ENCODE measurements around the gene CHKA.
A peak's percentile ranks its signal among the peaks of the same experiment; 100 is the strongest.

CHKA gene

DNA sequence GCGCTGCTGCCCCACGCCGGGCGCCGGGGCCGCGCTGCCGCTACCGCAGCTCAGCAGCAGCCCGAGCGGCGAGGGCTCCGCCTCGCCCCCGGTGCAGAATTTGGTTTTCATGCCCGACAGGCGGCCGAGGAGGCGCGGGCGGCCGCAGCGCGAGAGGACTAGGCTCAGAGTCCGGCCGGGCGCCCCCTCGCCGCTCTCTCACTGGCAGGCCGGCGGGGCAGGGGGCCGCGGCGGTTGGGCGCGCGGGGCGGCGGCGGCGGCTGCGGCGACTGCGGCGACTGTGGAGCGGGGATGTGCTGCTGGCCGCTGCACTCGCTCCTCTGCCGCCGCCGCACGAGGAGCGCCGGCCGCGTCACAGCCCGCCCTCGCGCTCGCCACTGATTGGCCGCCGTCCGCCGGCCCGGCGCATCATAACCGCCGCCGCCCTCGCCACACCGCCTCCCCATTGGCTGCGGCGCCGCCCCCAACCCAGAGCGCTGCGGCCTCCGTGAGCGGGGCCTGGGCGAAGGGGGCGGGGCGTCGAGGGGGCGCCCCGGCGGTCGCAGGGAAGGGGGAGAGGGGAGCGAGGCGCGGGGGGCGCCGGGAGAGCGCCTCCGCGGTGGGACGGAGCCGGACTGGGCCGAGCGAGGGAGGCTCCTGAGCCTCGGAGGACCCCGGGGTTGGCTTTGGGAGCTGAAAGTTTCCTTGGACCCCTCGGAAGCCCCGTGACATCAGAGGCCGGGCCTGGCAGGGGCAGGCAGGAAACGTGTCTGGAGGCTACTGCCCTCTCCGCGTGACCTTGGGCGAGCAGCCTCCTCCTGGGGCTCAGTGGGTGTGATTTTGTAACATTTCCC, at the start of gene CHKA:
TSS of gene CHKA (minus strand) at position 322 of the 833 bp plus-strand sequence. CDS start at position 111, 211 bp downstream.
- peak; percentile 74 for DNase-seq (ENCODE audit: low read depth)

DNA sequence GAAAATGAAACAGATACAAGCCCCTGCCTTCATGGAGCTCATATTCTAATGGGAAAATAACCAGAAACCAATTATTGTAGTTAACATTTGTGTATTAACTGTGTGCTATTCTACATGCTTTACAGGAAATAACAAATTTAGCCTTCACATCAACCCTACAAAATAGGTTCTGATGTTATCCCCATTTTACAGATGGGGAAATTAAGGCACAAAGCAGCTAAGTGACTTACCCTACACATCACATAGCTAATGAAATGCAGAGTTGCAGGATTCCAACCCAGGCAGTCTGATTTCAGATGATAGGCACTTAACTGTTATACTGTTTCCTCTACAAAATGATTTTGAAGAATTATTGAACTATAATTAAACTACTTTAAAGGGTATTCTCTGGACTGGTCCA, 48.3 kb upstream of the CHKA start:
- DNase-seq (ENCODE audit: low read depth), result no peak

DNA sequence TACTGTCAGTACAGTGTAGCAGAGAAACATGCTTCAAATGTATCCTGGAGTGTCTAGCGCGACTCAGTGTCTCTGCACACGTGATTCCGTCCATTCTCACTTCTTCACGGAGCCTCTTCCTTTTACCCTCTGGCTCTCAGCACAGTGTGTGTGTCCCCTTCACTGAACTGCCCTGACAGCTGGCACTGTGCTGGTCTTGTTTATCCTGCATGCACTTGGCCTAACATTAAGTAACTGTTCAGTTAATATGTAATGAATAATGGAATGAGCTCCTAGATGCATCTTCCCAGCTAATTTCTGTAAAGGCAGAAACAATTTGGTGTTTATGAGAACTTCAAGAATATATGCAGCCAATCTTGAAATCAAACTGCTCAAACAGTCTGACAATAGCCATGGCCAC, 47.5 kb upstream of the CHKA start:
- DNase-seq (ENCODE audit: low read depth), result no peak

DNA sequence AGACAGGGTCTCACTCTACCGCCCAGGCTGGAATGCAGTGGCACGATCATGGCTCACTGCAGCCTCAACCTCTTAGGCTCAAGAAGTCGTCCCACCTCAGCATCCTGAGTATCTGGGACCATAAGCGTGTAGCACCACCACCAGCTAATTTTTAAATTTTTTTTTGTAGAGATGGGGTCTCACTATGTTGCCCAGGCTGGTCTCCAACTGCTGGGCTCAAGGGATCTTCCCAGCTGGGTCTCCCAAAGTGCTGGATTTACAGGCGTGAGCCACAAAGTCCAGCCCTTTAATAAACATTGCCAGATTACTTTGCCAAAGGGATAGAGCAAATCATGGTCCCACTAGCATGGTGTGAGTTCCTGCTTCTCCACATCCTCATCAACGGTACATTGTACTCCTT, 46.3 kb upstream of the CHKA start:
- no peak for DNase-seq (ENCODE audit: low read depth)

DNA sequence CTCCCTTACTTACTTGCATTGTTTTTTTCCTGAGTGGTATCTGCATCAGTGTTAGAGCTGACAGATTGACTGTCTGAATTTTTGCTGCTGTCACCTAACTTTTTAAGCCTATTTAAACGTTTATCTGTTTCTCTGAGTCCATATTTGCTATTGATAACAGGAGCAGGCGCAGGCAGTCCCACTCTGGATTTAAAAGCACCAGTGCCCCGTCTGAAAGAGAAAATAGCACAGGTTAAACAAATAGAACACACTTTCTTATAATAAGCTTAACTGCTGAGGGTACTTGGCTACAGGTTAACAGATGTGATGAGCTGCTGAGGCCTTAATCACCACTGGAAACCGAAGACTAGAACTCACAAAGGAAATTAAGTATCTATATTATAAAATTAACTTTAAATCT, 45.8 kb upstream of the CHKA start:
- no peak for DNase-seq (ENCODE audit: low read depth)

- DNase-seq (ENCODE audit: low read depth), result no peak
Observed at GRCh38 chr11:68165601-68166000, 44.4 kb upstream of the CHKA start.

- DNase-seq (ENCODE audit: low read depth), result no peak
Observed at GRCh38 chr11:68164437-68164836, 43.2 kb upstream of the CHKA start.

- no peak for DNase-seq (ENCODE audit: low read depth)
Observed at GRCh38 chr11:68163691-68164090, 42.5 kb upstream of the CHKA start.

DNA sequence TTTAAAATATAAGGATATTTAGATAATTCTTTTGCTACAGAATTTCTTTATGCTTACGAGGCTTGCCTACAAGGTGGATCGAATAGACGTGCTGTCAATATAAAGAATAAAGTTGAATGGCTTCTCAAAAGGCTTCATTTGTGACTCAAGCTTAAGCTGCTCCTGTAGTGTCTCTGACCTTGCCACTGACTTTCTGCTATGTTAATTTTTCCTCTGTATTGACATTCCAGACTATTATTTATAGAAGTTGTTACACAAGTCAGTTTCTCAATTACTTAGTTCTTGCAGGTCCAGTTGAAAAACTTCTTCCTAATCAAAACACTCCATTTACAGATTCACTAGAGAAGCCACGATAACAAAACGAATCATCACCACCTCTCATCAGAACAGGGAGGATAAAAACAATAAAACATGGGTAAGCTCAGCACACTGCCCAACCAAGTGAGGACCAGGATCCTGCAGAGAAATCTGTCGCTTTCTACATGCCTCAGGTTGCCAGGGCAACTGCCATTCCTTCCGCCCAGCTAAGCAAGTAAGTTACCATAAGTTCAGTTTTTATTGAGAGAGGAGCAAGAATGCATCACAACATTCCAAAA, 39.0 kb upstream of the CHKA start:
- DNase-seq (ENCODE audit: low read depth), result no peak

- DNase-seq (ENCODE audit: low read depth), result no peak
Observed at GRCh38 chr11:68159665-68160064, 38.5 kb upstream of the CHKA start.

DNA sequence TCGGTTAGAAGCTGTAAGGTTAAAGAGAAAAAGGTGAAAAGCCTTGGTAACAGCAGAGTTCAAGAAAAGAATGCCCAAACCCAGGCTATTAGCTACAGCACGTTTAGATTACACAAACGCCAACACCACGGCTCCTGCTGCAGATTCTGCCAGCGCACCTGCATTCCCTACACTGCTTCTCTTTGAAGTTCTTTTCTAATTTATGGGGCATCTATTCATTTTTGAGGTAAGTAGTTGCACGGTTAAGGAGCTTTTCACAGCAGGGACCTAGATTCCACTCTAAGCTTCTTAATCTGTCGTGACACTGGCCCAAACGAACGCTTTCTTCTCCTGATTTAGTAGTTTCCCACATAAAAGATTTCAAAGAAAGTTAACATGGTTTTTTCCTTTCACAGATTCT, 38.0 kb upstream of the CHKA start:
- DNase-seq (ENCODE audit: low read depth), result no peak

- no peak for DNase-seq (ENCODE audit: low read depth)
Observed at GRCh38 chr11:68158580-68158979, 37.4 kb upstream of the CHKA start.

DNA sequence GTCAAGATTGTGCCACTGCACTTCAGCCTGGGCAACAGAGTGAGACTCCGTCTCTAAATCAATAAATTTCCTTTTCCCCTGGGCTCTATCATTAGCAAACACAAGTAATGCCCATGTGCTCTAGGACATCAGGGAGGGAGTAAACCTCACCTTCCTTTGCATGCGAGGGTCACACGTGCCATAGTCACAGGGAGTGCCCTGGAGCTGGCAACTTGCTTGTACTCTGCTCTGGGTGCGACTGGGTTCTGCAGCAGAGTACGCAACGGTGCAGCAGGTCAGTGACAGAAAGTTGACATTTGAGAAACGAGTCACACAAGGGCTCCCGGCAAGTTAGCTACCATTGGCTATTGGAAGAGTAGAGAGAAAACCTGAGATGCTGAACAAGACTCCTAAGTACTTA, 32.6 kb upstream of the CHKA start:
- no peak for DNase-seq (ENCODE audit: low read depth)

DNA sequence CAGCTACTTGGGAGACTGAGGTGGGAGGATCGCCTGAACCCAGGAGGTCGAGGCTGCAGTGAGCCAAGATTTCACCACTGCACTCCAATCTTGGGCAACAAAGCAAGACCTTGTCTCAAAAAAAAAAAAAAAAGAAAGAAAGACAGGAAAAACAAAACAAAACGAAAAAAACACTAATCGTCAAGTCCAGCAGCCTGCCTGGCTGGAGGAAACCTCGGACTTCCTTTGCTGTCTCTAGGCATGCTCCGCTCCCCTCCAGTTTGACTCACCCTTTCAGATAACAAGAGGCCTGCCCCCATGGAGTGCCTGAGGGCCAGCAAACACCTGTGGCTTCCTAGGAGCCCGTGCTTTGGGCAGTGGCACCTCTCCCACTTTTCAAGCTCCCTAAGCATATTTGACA, 28.8 kb upstream of the CHKA start:
- DNase-seq (ENCODE audit: low read depth), result no peak

DNA sequence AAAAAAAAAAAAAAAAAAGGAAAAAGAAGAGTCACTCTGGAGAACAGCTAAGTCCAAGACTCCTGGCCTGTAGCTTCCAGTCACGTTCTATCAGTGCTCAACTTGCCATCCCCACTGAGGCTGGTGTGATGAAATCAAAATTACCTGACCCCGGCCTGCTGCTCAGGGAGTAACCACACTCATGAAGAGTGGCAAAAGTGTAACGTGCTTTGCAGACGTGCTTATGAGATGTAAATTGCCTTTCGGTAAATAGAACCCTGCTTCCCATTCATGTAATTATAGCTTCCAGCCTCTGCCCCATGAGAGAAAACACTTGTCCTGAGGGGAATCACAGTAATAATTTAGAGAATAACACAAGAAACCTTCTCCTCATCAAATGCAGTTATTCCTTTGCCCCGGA, 28.2 kb upstream of the CHKA start:
- DNase-seq (ENCODE audit: low read depth), result no peak

GRCh38 chr11:68148879-68149278, 27.7 kb upstream of the CHKA start:
- DNase-seq (ENCODE audit: low read depth), result no peak

GRCh38 chr11:68148071-68148805, 27.1 kb upstream of the CHKA start:
- no peak for DNase-seq (ENCODE audit: low read depth)

DNA sequence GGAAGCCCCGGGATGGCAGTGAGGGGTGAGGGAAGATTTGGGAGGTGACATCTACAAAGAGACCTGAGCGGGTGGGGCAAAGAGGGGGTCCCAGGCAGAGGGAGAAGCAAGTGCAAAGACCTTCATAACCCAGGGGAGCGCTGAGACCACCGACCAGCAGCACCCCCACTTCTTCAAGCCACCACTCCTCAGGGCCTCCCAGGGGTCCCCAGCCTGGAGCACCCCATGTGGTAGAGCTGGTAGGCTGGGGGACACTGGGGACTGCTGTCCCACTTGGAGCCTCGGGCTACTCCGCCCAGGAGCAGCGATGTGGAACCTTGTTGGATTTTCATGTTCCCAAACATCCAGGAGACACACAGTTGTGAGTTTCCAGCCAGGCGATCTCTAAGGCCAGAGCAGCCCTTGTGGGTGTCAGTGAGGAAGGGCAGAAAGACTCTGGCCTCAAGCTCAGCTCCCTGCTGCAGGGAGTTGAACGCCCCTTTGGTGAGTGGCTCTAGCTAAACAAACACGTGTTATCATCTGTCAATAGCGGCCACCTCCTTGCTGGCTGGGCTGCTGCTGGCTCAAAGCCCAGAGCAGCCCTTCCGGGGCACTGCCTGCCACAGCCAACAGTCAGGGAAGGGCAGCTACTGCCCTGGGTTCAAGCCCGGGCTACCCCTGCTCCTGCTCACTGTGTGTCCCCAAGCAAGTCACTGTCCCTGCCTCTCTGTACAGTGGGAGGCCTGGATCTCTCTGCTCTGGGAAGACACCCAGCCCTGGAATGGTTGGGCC, 25.7 kb upstream of the CHKA start:
- DNase-seq (ENCODE audit: low read depth), result no peak

- no peak for DNase-seq (ENCODE audit: low read depth)
Observed at GRCh38 chr11:68146010-68146540, 24.9 kb upstream of the CHKA start.

GRCh38 chr11:68145120-68145866, 24.1 kb upstream of the CHKA start:
- DNase-seq (ENCODE audit: low read depth), result no peak

- no peak for DNase-seq (ENCODE audit: low read depth)
Observed at GRCh38 chr11:68143310-68143689, 22.1 kb upstream of the CHKA start.

All from stimulated activated CD8-positive, alpha-beta memory T cell treated with anti-CD3 and anti-CD28 coated beads, Interleukin-15, amount 100 ng/mL, for 24 hours (primary cell).